Measurements from ENCODE around the gene TSC1.

Gene TSC1

DNA sequence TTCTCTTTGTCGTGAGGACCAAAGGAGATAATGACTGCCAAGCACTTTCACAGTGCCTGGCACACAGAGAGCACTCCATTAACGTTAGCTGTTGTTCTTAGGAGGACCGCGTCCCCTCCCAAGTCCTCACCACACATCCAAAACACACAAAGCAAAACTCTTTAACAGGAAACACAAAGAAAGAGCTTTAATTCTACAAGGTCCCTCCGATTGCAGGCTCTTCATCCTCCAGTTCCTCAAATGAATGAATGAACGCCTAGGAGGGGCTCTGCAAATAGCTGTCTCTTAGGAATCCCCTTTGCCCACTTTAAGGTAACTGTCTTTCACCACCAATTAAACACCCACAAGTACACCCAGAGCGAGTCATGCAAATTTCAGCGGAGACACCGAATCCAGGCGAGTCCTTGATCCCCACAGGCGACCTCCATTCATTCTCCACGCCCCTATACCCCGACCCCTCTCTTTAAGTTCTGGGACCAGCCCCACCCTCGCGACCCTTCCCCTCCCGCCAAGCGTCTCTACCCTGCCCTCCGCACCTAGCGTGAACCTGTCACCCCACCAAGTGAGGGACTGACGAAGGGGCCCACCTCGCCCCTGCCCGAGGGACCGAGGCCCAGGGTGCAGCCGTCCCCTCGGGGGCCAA lies 644 bp downstream of the TSC1 start:
- H3K4me3 ChIP-seq (ENCODE audit: low read length), result peak overlapping the region; percentile 96
- peak overlapping the region; percentile 74 for H2AFZ ChIP-seq (ENCODE audit: low read length)
- peaks cover 25% of the 10 kb centered on the region for H3K4me1 ChIP-seq (ENCODE audit: low read length)
- peaks cover 2% of the 10 kb centered on the region; the same call in 1 of the 2 replicates for H3K27me3 ChIP-seq (replicated peaks; ENCODE audit: insufficient read depth, low read length)
- H3K4me2 ChIP-seq (ENCODE audit: low read depth, low read length), result peak overlapping the region; percentile 91
- H3K27ac ChIP-seq (ENCODE audit: low read length), result peak overlapping the region; percentile 88; the same call in 1 of the 2 replicates
- H3K9me2 ChIP-seq (replicated peaks; ENCODE audit: insufficient read depth, low read length), result no peaks in the 10 kb centered on the region
- peak overlapping the region; percentile 94 for H3K9ac ChIP-seq (ENCODE audit: low read length)
- H3F3A ChIP-seq (ENCODE audit: insufficient read depth, low read length), result peaks cover 16% of the 10 kb centered on the region; the same call in 1 of the 2 replicates
- no peaks in the 10 kb centered on the region; the same call in 1 of the 2 replicates for H4K20me1 ChIP-seq (ENCODE audit: insufficient read depth, low read length)
- no peak for DNase-seq
- H3K79me2 ChIP-seq (ENCODE audit: low read length), result peaks cover 57% of the 10 kb centered on the region
- no peaks in the 10 kb centered on the region for H3K9me3 ChIP-seq (replicated peaks; ENCODE audit: insufficient read depth, low read length)
- TF ChIP-seq, protein P1, sequence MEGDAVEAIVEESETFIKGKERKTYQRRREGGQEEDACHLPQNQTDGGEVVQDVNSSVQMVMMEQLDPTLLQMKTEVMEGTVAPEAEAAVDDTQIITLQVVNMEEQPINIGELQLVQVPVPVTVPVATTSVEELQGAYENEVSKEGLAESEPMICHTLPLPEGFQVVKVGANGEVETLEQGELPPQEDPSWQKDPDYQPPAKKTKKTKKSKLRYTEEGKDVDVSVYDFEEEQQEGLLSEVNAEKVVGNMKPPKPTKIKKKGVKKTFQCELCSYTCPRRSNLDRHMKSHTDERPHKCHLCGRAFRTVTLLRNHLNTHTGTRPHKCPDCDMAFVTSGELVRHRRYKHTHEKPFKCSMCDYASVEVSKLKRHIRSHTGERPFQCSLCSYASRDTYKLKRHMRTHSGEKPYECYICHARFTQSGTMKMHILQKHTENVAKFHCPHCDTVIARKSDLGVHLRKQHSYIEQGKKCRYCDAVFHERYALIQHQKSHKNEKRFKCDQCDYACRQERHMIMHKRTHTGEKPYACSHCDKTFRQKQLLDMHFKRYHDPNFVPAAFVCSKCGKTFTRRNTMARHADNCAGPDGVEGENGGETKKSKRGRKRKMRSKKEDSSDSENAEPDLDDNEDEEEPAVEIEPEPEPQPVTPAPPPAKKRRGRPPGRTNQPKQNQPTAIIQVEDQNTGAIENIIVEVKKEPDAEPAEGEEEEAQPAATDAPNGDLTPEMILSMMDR (IDR thresholded peaks at IDR 0.05; ENCODE audit: low read length), result no peak
- no peak for TF ChIP-seq EZH2phosphoT487 (IDR thresholded peaks at IDR 0.05; ENCODE audit: low read length)
- no peak for TF ChIP-seq EZH2 (optimal IDR thresholded peaks at IDR 0.05; ENCODE audit: low read depth, low read length)
- no peaks in the 10 kb centered on the region for H3K36me3 ChIP-seq (replicated peaks; ENCODE audit: insufficient read depth, low read length)

DNA sequence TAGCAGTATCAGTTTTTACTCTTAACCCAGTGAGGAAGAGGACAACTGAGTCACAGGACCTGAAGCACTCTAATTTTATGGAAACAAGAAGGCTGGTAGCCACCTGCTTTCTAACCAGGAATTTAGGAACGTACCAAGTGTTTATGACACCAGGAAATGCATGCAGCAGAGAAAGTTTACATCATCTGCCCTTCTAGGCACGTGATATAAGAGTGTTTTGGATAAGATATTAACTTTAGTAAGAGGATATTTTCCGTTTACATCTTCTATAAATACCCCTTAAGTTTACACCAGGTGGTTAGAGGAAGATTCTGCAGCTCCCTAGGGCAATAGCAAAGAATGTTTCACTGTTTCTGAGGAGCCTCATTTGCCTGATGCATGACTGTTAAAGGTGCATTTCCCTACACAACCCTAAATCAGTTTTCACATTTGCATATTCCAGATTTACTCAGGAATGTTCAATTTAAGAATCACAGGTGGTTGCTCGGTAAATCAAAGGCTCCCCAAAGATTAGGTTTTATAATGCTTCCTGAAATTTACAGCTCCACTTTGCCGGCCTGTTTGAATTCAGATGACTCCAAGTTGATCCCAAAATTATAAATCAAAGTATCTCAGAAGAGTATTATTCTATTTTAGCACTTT lies 1.8 kb downstream of the TSC1 start:
- Histone ChIP-seq H3K9me3 (replicated peaks; ENCODE audit: insufficient read depth, low read length) (no peaks in the 10 kb centered on the region), H3K27ac (ENCODE audit: low read length) (no peak overlapping the region), H4K20me1 (ENCODE audit: insufficient read depth, low read length) (no peaks in the 10 kb centered on the region; the same call in 1 of the 2 replicates), H3K4me1 (ENCODE audit: low read length) (peaks cover 25% of the 10 kb centered on the region), H3K4me3 (ENCODE audit: low read length) (peak overlapping the region; percentile 96; the same call in 1 of the 2 replicates), H3K9me2 (replicated peaks; ENCODE audit: insufficient read depth, low read length) (no peaks in the 10 kb centered on the region), H2AFZ (ENCODE audit: low read length) (no peak overlapping the region), H3F3A (ENCODE audit: insufficient read depth, low read length) (peaks cover 16% of the 10 kb centered on the region; the same call in 1 of the 2 replicates), H3K79me2 (ENCODE audit: low read length) (peaks cover 66% of the 10 kb centered on the region), H3K36me3 (replicated peaks; ENCODE audit: insufficient read depth, low read length) (no peaks in the 10 kb centered on the region), H3K27me3 (replicated peaks; ENCODE audit: insufficient read depth, low read length) (0 out of 2 replicates have a peak, but pooled peaks cover 2% of the 10 kb centered on the region), H3K4me2 (ENCODE audit: low read depth, low read length) (peak overlapping the region; percentile 91), H3K9ac (ENCODE audit: low read length) (no peak overlapping the region)
- TF ChIP-seq EZH2 (optimal IDR thresholded peaks at IDR 0.05; ENCODE audit: low read depth, low read length) (no peak), EZH2phosphoT487 (IDR thresholded peaks at IDR 0.05; ENCODE audit: low read length) (no peak)
- TF ChIP-seq, protein P1 (IDR thresholded peaks at IDR 0.05; ENCODE audit: low read length), result no peak
- no peak for DNase-seq

DNA sequence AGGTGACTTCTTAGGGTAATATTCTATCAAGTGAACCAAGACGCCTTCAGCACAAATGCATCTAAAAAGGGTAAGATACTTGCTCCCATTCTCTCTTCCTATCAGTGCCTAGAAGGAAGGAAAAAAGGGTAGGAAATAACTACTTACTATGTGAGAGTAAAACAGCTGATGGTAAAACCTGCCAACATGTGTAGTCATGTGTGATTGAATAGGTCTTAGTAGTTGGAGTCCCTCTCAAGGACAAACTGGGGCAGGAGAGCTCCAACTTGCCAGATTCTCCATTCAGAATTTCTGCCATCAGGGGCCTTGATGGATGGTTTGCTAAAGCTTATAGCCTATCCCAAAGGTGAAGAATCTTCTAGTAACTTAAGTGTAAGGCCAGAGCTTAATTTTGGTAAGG lies 5.2 kb downstream of the TSC1 start:
- no peak overlapping the region for H3K4me2 ChIP-seq (ENCODE audit: low read depth, low read length)
- no peaks in the 10 kb centered on the region for H3K27me3 ChIP-seq (replicated peaks; ENCODE audit: insufficient read depth, low read length)
- H3F3A ChIP-seq (ENCODE audit: insufficient read depth, low read length), result peaks cover 16% of the 10 kb centered on the region; the same call in 1 of the 2 replicates
- no peaks in the 10 kb centered on the region for H3K36me3 ChIP-seq (replicated peaks; ENCODE audit: insufficient read depth, low read length)
- no peaks in the 10 kb centered on the region; the same call in 1 of the 2 replicates for H4K20me1 ChIP-seq (ENCODE audit: insufficient read depth, low read length)
- no peaks in the 10 kb centered on the region for H3K9me3 ChIP-seq (replicated peaks; ENCODE audit: insufficient read depth, low read length)
- DNase-seq, result no peak
- TF ChIP-seq, protein P1 (IDR thresholded peaks at IDR 0.05; ENCODE audit: low read length), result no peak
- TF ChIP-seq EZH2 (optimal IDR thresholded peaks at IDR 0.05; ENCODE audit: low read depth, low read length) (no peak), EZH2phosphoT487 (IDR thresholded peaks at IDR 0.05; ENCODE audit: low read length) (no peak)
- H3K79me2 ChIP-seq (ENCODE audit: low read length), result peaks cover 86% of the 10 kb centered on the region
- no peak overlapping the region for H3K4me3 ChIP-seq (ENCODE audit: low read length)
- no peak overlapping the region for H3K27ac ChIP-seq (ENCODE audit: low read length)
- H3K9ac ChIP-seq (ENCODE audit: low read length), result no peak overlapping the region
- peaks cover 20% of the 10 kb centered on the region for H3K4me1 ChIP-seq (ENCODE audit: low read length)
- H3K9me2 ChIP-seq (replicated peaks; ENCODE audit: insufficient read depth, low read length), result no peaks in the 10 kb centered on the region
- H2AFZ ChIP-seq (ENCODE audit: low read length), result no peak overlapping the region
